ENCODE data around the gene TJP2. TPM values are rescaled to one million over a fixed set of nuclear protein-coding genes. Genes with fewer than 3 reads are reported as not detected.

TJP2 gene
- total RNA-seq, 1 experiment from 2014 or later = 107 TPM

Other genes starting within 250 kb of the TJP2 start
- gene PRKACG, start 160.2 kb upstream of the TJP2 start, total RNA-seq (2014; rRNA removed; shearing (Covaris generic)) = not detected in 2 replicates
- 8.4 and 31.9 TPM in 2 replicates for gene FXN, start 138.5 kb upstream of the TJP2 start, total RNA-seq (2014; rRNA removed; shearing (Covaris generic))
- gene ENTREP1, start 150.9 kb downstream of the TJP2 start, total RNA-seq (2014; rRNA removed; shearing (Covaris generic)) = 0.43 and 0.51 TPM in 2 replicates

All from HT1080 (cell line).